ENCODE results near the gene SEC31A. TPM values are rescaled to one million over a fixed set of nuclear protein-coding genes. Genes with fewer than 3 reads are reported as not detected.

Gene SEC31A
- total and polyA plus RNA-seq, 2 experiments from 2014 or later: 226 to 306 TPM

DNA sequence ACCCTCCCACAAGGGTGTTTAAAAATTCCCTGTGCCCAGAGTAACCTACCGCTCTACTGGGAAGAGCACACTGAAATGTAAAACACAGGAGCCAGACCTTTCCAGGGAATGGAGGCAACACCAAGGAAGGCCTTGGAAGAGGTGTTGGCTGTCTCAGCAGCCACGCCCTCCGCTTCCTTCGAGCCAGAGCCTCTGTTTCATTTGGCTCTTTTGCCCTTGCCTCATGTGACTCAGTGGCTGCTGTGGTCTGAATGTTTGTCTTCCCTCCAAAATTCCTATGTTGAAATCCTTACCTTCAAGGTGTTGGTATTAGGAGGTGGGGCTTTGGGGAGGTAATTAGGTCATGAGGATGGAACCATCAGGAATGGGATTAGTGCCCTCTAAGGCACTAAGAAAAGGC, 103.6 kb downstream of the SEC31A start:
- Histone ChIP-seq H3K27me3 (no peaks in the 10 kb centered on the region), H3K79me2 (peaks cover 10% of the 10 kb centered on the region), H3K36me3 (replicated peaks; ENCODE audit: insufficient read depth, low read depth) (no peaks in the 10 kb centered on the region), H3K4me2 (no peak overlapping the region), H3K9me3 (ENCODE audit: low read depth) (no peaks in the 10 kb centered on the region), H3K9me2 (replicated peaks; ENCODE audit: insufficient read depth) (no peaks in the 10 kb centered on the region), H3K27ac (no peak overlapping the region), H3K4me1 (ENCODE audit: insufficient read depth) (peaks cover 9% of the 10 kb centered on the region), H4K20me1 (ENCODE audit: insufficient read depth, poor library complexity, severe bottlenecking) (no peaks in the 10 kb centered on the region), H2AFZ (no peak overlapping the region), H3K4me3 (no peak overlapping the region)
- TF ChIP-seq EZH2phosphoT487 (IDR thresholded peaks at IDR 0.05; ENCODE audit: low read depth, severe bottlenecking, unreplicated experiment): no peak
- TF ChIP-seq, protein P1, sequence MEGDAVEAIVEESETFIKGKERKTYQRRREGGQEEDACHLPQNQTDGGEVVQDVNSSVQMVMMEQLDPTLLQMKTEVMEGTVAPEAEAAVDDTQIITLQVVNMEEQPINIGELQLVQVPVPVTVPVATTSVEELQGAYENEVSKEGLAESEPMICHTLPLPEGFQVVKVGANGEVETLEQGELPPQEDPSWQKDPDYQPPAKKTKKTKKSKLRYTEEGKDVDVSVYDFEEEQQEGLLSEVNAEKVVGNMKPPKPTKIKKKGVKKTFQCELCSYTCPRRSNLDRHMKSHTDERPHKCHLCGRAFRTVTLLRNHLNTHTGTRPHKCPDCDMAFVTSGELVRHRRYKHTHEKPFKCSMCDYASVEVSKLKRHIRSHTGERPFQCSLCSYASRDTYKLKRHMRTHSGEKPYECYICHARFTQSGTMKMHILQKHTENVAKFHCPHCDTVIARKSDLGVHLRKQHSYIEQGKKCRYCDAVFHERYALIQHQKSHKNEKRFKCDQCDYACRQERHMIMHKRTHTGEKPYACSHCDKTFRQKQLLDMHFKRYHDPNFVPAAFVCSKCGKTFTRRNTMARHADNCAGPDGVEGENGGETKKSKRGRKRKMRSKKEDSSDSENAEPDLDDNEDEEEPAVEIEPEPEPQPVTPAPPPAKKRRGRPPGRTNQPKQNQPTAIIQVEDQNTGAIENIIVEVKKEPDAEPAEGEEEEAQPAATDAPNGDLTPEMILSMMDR (IDR thresholded peaks at IDR 0.05; ENCODE audit: poor library complexity): no peak
- TF ChIP-seq EZH2 (IDR thresholded peaks at IDR 0.05; ENCODE audit: borderline replicate concordance): no peak
- no peak for DNase-seq (ENCODE audit: low spot score)
- 82% methylated on average over 4 of the region's 4 CpGs for WGBS (ENCODE audit: low lambda C conversion rate, missing lambda C conversion rate)

DNA sequence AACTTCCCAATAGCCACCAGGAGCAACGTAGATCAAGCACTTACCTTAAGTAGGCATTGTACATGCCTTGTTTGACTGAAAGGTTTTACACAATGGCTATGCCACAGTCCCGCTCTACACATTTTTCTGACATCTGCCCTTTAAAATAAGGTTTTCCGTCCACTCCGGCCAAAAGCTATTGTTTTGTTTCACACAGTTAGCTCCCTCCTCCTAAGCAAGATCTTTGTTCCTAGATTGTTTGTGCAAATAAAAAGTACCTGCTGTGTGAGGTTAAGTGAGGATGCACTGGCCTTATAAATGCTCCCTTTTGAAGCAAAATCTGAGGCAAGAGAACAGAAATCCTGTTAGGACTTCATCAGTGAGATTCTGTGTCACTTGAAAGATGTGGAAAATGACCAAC, 104.1 kb downstream of the SEC31A start:
- Histone ChIP-seq H3K9me3 (ENCODE audit: low read depth) (no peaks in the 10 kb centered on the region), H3K36me3 (replicated peaks; ENCODE audit: insufficient read depth, low read depth) (no peaks in the 10 kb centered on the region), H3K27ac (no peak overlapping the region), H3K27me3 (no peaks in the 10 kb centered on the region), H3K4me2 (no peak overlapping the region), H4K20me1 (ENCODE audit: insufficient read depth, poor library complexity, severe bottlenecking) (no peaks in the 10 kb centered on the region), H3K4me3 (no peak overlapping the region), H3K4me1 (ENCODE audit: insufficient read depth) (peaks cover 9% of the 10 kb centered on the region), H3K79me2 (peaks cover 9% of the 10 kb centered on the region), H2AFZ (no peak overlapping the region), H3K9me2 (replicated peaks; ENCODE audit: insufficient read depth) (no peaks in the 10 kb centered on the region)
- WGBS (ENCODE audit: low lambda C conversion rate, missing lambda C conversion rate): 75% methylated on average over 4 of the region's 4 CpGs
- DNase-seq (ENCODE audit: low spot score): no peak
- TF ChIP-seq EZH2 (IDR thresholded peaks at IDR 0.05; ENCODE audit: borderline replicate concordance) (no peak), EZH2phosphoT487 (IDR thresholded peaks at IDR 0.05; ENCODE audit: low read depth, severe bottlenecking, unreplicated experiment) (no peak)
- TF ChIP-seq, protein P1 (IDR thresholded peaks at IDR 0.05; ENCODE audit: poor library complexity): no peak

DNA sequence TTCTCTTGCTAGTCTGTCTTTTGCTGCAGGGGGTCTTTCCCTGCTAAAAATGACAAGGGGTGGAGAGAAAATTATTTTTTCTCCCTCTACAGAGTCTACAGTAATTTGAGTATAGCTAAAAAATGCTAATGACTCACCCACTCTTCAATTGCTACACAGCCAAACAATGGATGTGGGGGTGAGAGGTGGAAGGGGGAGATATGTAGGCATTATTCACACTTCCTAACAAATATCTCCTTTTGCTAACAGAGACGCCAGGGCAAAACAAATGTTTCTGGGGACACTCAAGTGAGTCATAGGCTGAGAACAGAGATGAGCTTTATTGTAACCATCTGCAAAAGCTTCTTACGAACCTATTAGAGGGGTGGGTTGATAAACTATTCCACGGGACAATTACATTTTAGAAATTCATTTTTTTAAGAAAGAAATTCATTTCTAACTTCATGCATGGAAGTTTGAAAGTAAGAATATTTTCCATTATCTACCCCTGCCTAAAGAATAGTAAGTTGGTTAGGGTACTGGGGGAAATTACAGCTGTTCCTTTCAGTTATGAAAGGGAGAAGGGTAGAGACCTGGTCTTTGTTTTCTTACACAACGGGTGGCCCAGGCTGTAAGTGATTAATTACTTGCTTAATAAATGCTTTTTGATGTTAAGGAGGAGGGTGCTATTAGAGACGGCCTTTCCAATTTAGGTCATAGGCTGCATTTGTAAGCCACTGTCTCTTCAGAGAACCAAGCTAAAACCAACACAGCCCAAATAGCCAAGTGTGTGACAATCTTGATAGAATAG, 105.1 kb downstream of the SEC31A start:
- WGBS (ENCODE audit: low lambda C conversion rate, missing lambda C conversion rate): 22% methylated on average over 5 of the region's 5 CpGs
- Histone ChIP-seq H3K4me1 (ENCODE audit: insufficient read depth) (peaks cover 15% of the 10 kb centered on the region), H3K36me3 (replicated peaks; ENCODE audit: insufficient read depth, low read depth) (no peaks in the 10 kb centered on the region), H3K27me3 (no peaks in the 10 kb centered on the region), H3K27ac (peak overlapping the region; percentile 55), H3K4me3 (no peak overlapping the region), H2AFZ (no peak overlapping the region), H4K20me1 (ENCODE audit: insufficient read depth, poor library complexity, severe bottlenecking) (no peaks in the 10 kb centered on the region), H3K79me2 (peaks cover 14% of the 10 kb centered on the region), H3K9me3 (ENCODE audit: low read depth) (no peaks in the 10 kb centered on the region), H3K9me2 (replicated peaks; ENCODE audit: insufficient read depth) (no peaks in the 10 kb centered on the region), H3K4me2 (peak overlapping the region; percentile 51)
- no peak for DNase-seq (ENCODE audit: low spot score)
- no peak for TF ChIP-seq EZH2 (IDR thresholded peaks at IDR 0.05; ENCODE audit: borderline replicate concordance)
- no peak for TF ChIP-seq EZH2phosphoT487 (IDR thresholded peaks at IDR 0.05; ENCODE audit: low read depth, severe bottlenecking, unreplicated experiment)
- TF ChIP-seq, protein P1 (IDR thresholded peaks at IDR 0.05; ENCODE audit: poor library complexity): no peak
